ENCODE results near the gene PPM1L. TPM values are rescaled to one million over a fixed set of nuclear protein-coding genes. Genes with fewer than 3 reads are reported as not detected.

Gene PPM1L
- total RNA-seq, 4 donors from 2014 or later, result 30.8 to 88.1 (median 52.7) TPM

- Histone ChIP-seq H3K27me3 (no peaks in the 10 kb centered on the region), H3K4me1 (peaks cover 17 to 38% (median 30%) of the 10 kb centered on the region in 4 donors), H3K36me3 (no peaks in the 10 kb centered on the region), H3K9me3 (no peaks in the 10 kb centered on the region), H3K4me3 (no peak overlapping the region), H3K27ac (replicated peaks in 1 of 4) (no peak overlapping the region)
- intact Hi-C loops (cut with DNase I), result no loop called here
- TF ChIP-seq EP300 (IDR thresholded peaks at IDR 0.05) (no peak), POLR2AphosphoS5 (IDR thresholded peaks at IDR 0.05) (peak in 1 of 2 donors; percentile 16), POLR2A (IDR thresholded peaks at IDR 0.05; ENCODE audit: low read depth) (no peak), CTCF (IDR thresholded peaks at IDR 0.05) (no peak)
- no peak for DNase-seq (ENCODE audit: extremely low spot score)
- WGBS, result 83% methylated on average over 1 of the region's 1 CpG
These were observed 40.8 kb downstream of the PPM1L start for GRCh38 chr3:160796813-160797164.

GRCh38 chr3:160797356-160797755 is 41.3 kb downstream of the PPM1L start:
- WGBS, result 81% methylated on average over 3 of the region's 3 CpGs
- TF ChIP-seq EP300 (IDR thresholded peaks at IDR 0.05) (no peak), POLR2A (IDR thresholded peaks at IDR 0.05; ENCODE audit: low read depth) (no peak), CTCF (IDR thresholded peaks at IDR 0.05) (no peak), POLR2AphosphoS5 (IDR thresholded peaks at IDR 0.05) (no peak)
- intact Hi-C loops (cut with DNase I), result no loop called here
- Histone ChIP-seq H3K36me3 (no peaks in the 10 kb centered on the region), H3K4me1 (peaks cover 23 to 43% (median 36%) of the 10 kb centered on the region in 4 donors), H3K27ac (replicated peaks in 1 of 4) (no peak overlapping the region), H3K9me3 (no peaks in the 10 kb centered on the region), H3K4me3 (no peak overlapping the region), H3K27me3 (no peaks in the 10 kb centered on the region)
- no peak for DNase-seq (ENCODE audit: extremely low spot score)

GRCh38 chr3:160801386-160802118 is 45.5 kb downstream of the PPM1L start:
- Histone ChIP-seq H3K27me3 (no peaks in the 10 kb centered on the region), H3K4me1 (peaks cover 42 to 65% (median 55%) of the 10 kb centered on the region in 4 donors), H3K36me3 (no peaks in the 10 kb centered on the region), H3K4me3 (peak overlapping the region in 2 of 4 donors; percentile 22 to 39), H3K27ac (replicated peaks in 1 of 4) (peak overlapping the region; percentile 67 to 77 (median 76)), H3K9me3 (no peaks in the 10 kb centered on the region)
- DNase-seq (ENCODE audit: extremely low spot score), result no peak
- TF ChIP-seq POLR2A (IDR thresholded peaks at IDR 0.05; ENCODE audit: low read depth), result no peak
- TF ChIP-seq EP300 (IDR thresholded peaks at IDR 0.05), result no peak
- peak; percentile 58 to 60 for TF ChIP-seq POLR2AphosphoS5 (IDR thresholded peaks at IDR 0.05)
- intact Hi-C loops (cut with DNase I), result no loop called here
- 46% methylated on average over 8 of the region's 8 CpGs for WGBS

- H3K27ac ChIP-seq (replicated peaks in 1 of 4), result peak overlapping the region; percentile 47 to 56 (median 52)
- no peaks in the 10 kb centered on the region for H3K9me3 ChIP-seq
- no peaks in the 10 kb centered on the region for H3K27me3 ChIP-seq
- TF ChIP-seq CTCF (IDR thresholded peaks at IDR 0.05) (no peak), EP300 (IDR thresholded peaks at IDR 0.05) (no peak), POLR2AphosphoS5 (IDR thresholded peaks at IDR 0.05) (peak in 1 of 2 donors; percentile 26), POLR2A (IDR thresholded peaks at IDR 0.05; ENCODE audit: low read depth) (no peak)
- peaks cover 46 to 87% (median 69%) of the 10 kb centered on the region in 4 donors for H3K4me1 ChIP-seq
- DNase-seq (ENCODE audit: extremely low spot score), result no peak
- H3K36me3 ChIP-seq, result no peaks in the 10 kb centered on the region
- no peak overlapping the region for H3K4me3 ChIP-seq
- intact Hi-C loops (cut with DNase I), result loop anchor here (5.0 kb wide), 1 partner anchor 47 kb away; the partner anchor contains the start of gene PPM1L
- 0% methylated on average over 1 of the region's 1 CpG for WGBS
These were observed 48.7 kb downstream of the PPM1L start for GRCh38 chr3:160804762-160805161.

- Histone ChIP-seq H3K4me3 (no peak overlapping the region), H3K9me3 (no peaks in the 10 kb centered on the region), H3K4me1 (peaks cover 59 to 90% (median 79%) of the 10 kb centered on the region in 4 donors), H3K27me3 (no peaks in the 10 kb centered on the region), H3K27ac (replicated peaks in 1 of 4) (peak overlapping the region in 2 of 4 donors; percentile 47 to 54), H3K36me3 (no peaks in the 10 kb centered on the region)
- no peak for DNase-seq (ENCODE audit: extremely low spot score)
- TF ChIP-seq CTCF (IDR thresholded peaks at IDR 0.05) (no peak), POLR2AphosphoS5 (IDR thresholded peaks at IDR 0.05) (no peak), POLR2A (IDR thresholded peaks at IDR 0.05; ENCODE audit: low read depth) (no peak), EP300 (IDR thresholded peaks at IDR 0.05) (no peak)
- intact Hi-C loops (cut with DNase I), result loop anchor here (5.0 kb wide), 1 partner anchor 49 kb away; the partner anchor contains the start of gene PPM1L
These were observed 50.1 kb downstream of the PPM1L start for GRCh38 chr3:160806094-160806493.
